HG03575 (cell line): ENCODE results near the gene PLEKHN1.
"Not testable (repeated sequence)": the region's sequence is repeated elsewhere in the genome, so short reads cannot be mapped to it uniquely, and the experiment has no call there.

Experiments used
- ATAC-seq: cut with Tn5 transposase; IDR thresholded peaks from one replicate; pipeline ENCODE4 v1.9.1; 2021; ENCODE audit not compliant: unreplicated experiment, insufficient number of reproducible peaks, low FRiP score; ENCODE audit errors: extremely low read depth

PLEKHN1 gene

DNA sequence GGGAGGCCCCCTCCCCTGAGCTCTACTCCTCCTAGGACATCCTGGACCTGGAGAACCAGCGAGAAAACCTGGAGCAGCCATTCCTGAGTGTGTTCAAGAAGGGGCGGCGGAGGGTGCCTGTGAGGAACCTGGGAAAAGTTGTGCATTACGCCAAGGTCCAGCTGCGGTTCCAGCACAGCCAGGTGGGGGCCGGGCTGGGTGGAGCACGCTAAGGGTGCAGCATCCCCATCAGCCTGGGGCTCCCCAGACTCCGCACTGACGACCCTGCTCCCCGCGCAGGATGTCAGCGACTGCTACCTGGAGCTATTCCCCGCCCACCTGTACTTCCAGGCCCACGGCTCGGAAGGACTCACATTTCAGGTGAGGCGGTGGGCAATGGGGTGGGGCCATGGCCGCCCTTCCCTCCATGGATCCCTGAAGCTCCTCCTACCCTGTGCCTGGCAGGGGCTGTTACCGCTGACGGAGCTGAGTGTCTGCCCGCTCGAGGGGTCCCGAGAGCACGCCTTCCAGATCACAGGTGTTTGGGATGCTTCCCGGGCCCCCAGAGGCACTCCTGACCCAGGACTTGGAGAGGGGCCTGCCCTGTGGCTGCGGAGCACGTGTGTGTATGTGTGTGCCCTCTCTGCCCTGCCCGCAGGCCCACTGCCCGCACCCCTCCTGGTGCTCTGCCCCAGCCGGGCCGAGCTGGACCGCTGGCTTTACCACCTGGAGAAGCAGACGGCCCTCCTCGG lies 4.1 kb downstream of the PLEKHN1 start:
- no peak for ATAC-seq

- ATAC-seq: no peak
Observed at GRCh38 chr1:970973-971730, 4.9 kb downstream of the PLEKHN1 start.

GRCh38 chr1:971751-972506 lies 5.6 kb downstream of the PLEKHN1 start:
- no peak for ATAC-seq

DNA sequence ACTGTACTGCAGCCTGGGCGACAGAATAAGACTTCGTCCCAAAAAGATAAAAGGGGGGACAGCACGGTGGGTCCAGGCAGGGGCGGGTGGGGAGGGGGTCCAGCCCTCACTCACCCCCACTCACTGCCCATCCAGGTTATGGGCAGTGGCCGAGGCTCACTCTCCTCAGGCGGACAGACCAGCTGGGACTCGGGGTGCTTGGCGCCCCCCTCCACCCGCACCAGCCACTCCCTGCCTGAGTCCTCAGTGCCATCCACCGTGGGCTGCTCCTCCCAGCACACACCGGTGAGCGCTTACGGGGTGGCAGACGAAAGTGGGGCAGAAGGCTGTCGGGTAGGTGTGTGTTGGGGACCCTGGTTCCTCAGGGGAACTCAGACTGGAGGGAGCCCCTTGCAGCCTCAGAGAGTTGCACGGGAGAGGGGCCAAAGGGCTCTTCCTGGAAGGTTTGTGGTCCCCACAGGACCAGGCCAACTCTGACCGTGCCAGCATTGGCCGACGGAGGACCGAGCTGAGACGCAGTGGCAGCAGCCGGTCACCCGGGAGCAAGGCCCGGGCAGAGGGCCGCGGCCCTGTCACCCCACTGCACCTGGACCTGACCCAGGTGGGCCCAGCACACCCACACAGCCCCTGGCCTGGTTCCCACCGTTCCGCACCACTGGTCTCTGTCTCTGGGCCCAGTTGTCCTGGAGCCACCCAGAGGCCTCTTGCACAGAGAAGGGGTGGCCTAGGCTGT lies 6.6 kb downstream of the PLEKHN1 start:
- ATAC-seq: no peak

DNA sequence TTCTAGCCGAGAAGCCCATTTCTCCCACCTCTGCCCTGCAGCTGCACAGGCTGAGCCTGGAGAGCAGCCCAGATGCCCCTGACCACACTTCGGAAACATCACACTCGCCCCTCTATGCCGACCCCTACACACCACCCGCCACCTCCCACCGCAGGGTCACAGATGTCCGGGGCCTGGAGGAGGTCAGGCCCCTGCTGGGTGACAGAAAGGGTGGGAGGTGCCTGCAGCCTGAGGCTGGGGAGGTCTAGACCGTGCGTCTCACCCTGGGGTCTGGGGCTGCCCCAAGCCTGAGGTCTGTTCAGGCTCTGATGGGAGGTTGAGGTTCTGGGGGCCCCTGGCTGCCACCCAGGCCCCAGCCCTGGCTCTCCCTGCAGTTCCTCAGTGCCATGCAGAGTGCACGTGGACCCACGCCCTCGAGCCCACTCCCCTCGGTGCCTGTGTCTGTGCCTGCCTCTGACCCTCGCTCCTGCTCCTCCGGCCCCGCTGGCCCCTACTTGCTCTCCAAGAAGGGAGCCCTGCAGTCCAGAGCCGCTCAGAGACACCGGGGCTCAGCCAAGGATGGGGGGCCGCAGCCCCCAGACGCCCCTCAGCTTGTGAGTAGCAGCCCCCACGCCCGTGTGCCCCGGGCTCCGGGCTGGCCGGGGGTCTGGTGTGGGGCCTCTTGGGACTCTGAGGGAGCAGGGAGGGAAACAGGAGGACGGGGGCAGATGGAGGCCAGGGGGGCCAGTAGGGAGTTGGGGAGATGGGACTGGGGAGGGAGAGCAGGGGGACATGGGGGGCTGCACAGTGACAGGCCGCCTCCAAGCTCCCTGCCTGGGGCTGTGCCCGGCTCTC lies 7.4 kb downstream of the PLEKHN1 start:
- ATAC-seq: no peak

DNA sequence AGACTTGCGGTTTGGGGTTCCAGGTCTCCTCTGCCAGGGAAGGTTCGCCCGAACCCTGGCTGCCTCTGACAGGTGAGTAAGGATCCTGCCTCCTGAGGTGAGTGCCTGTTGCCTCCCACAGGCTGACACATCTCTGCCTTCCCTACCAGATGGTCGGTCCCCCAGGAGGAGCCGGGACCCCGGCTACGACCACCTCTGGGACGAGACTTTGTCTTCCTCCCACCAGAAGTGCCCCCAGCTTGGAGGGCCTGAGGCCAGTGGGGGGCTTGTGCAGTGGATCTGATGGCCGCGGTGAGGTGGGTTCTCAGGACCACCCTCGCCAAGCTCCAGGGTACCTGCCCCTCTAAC lies 8.0 kb downstream of the PLEKHN1 start:
- ATAC-seq: no peak

GRCh38 chr1:974687-975328 lies 8.5 kb downstream of the PLEKHN1 start:
- ATAC-seq: no peak

DNA sequence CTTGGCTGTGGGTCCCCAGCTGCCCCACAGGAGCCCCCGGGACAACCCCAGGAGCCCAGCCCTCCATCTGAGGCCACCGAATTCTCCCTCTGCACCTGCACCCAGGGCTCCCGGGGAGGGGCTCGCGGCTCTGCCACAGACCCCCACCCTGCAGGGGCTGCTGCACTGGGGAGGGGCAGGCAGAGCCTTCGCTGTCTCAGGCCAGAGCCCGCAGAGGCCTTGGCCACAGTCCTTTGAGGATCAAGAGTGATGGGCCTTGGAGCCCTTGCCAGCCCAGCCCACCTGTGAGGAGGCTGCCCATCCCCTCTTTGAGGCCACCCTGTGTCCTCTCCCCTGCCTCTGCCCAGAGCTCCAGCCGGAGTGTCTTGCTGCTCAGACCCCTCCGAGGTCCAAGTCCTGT lies 9.1 kb downstream of the PLEKHN1 start:
- no peak for ATAC-seq

DNA sequence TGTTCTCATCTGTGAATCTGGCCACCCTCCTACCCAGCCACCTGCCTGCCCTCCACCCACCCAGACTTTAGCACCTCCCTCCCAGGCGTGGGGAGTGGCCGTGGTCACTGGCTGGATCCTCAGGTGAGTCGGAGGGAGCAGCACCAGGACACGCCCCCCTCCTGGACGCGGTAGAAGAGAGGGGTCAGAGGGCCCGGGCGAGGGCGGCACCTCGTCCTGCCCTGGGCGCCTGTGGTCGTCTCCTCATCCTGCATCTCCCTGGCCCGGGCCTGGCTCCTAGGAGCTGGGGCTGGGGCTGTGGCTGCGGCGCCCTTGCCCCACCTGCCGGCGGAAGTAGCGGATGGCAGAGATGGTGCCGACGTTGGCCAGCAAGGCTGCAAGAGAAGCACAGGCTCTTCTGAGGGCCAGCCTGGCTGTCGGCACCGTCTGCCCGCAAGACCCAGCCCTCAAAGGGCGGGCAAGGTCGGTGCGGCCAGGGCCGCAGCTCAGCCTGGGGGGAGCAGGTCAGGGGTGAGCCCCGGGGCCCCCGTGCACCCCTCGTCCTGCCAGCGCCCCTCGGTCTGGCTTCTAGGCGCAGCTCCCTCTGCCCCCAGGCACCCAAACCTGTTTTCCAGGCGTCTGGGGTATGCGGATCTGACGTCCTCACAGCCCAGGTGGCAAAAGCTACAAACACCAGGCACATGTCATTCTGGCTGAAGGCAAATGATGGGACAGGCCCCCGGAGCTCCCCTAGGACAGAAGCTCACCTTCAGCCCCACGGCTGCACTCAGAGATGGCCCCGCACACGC lies 9.8 kb downstream of the PLEKHN1 start:
- ATAC-seq: no peak

DNA sequence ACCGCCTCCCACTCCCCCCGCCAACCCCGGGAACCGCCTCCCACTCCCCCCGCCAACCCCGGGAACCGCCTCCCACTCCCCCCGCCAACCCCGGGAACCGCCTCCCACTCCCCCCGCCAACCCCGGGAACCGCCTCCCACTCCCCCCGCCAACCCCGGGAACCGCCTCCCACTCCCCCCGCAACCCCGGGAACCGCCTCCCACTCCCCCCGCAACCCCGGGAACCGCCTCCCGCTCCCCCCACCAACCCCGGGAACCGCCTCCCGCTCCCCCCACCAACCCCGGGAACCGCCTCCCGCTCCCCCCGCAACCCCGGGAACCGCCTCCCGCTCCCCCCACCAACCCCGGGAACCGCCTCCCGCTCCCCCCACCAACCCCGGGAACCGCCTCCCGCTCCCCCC lies 10.5 kb downstream of the PLEKHN1 start:
- ATAC-seq: not testable (repeated sequence)

DNA sequence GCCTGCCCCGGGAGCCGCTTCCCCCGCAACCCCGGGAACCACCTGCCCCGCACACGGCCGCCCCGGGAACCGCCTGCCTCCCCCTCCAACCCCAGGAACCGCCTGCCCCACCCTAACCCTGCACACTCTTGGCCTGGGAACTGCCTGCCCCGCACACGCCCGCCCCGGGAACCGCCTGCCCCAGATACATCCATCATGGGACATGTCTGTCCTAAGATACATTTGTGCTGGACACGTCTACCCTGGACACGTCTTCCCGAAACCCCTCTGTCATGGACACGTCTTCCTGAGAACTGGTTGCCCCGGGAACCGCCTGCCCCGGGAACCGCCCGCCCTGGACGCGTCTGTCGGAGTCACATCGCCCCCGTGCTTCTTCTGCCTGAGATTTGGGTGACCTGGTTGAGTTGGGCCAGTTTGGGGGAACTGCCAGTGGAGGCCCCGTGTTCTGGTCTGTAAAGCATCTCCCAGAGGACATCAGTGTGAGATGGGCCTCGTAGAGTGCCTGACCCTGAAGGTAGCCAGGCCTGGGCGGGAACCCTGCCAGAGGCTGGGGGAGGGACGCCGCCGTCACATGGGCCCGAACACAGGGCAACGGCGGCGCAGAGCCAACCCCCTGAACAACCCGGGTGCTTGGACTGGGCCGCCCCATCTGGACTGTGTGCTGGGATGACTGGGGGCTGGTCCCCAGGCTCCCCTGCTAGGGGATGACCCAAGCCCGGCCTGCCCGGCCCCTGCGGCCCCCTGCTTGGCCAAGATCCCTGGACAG lies 12.0 kb downstream of the PLEKHN1 start:
- no peak for ATAC-seq

- ATAC-seq: no peak
Observed at GRCh38 chr1:978835-979743, 12.8 kb downstream of the PLEKHN1 start.

DNA sequence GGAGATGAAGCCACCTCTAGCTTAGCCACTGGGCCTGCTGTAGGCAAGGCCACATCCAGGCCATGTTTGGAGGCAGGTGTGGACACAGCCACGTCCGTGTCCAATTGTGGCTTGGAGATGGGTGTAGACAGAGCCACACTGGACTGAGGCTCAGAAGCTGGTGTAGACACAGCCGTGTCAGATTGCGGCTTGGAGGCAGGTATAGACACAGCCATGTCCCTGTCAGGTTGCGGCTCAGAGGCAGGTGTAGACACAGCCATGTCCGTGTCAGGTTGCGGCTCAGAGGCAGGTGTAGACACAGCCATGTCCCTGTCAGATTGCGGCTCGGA lies 13.4 kb downstream of the PLEKHN1 start:
- ATAC-seq: no peak

GRCh38 chr1:980137-980571 lies 13.9 kb downstream of the PLEKHN1 start:
- ATAC-seq: no peak

GRCh38 chr1:980602-981395 lies 14.5 kb downstream of the PLEKHN1 start:
- no peak for ATAC-seq
